Measurements from ENCODE around the gene MRPL14. TPM values are rescaled to one million over a fixed set of nuclear protein-coding genes. Genes with fewer than 3 reads are reported as not detected.

MRPL14 gene
- total and polyA plus RNA-seq, 2 of the 8 experiments (the other 6 are each of a cell fraction or from before 2014, with no cell fraction given): 82.0 to 97.1 TPM

DNA sequence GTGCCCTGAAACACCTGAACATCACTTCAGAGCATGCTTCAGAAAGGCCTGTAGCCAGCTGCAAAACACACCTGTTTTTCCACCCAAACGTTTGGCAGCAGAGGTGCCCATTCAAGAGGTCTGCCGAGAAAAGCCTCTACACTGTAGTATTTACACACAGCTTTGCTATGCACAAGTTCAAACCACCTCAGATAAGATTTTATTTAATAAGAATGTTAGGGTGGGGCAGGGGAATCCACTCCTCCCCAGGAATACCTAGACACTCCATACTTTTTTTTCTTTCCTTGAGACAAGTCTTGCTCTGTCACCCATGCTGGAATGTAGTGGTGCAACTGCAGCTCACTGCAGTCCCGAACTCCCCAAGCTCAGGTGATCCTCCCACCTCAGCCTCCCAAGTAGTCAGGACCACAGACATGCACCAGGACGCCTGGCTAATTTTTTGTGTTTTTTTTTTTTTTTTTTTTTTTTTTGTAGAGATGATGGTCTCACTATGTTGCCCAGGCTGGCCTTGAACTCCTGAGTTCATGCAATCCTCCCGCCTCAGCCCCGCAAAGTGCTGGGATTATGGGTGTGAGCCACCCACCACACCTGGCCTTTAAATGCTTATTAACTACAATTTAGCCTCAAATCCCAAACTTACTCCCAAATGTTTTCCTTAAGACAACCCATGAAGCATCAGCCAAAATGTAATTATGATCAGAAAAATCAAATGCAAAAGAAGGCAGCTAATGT is 9.7 kb downstream of the MRPL14 start (continued):
- TF ChIP-seq CTBP2 (IDR thresholded peaks at IDR 0.05; ENCODE audit: borderline replicate concordance, insufficient read depth, insufficient read length, low read length): no peak
